ENCODE results near the gene SCARF2. TPM values are rescaled to one million over a fixed set of nuclear protein-coding genes. Genes with fewer than 3 reads are reported as not detected.
A peak's percentile ranks its signal among the peaks of the same experiment; 100 is the strongest.
"Not testable (repeated sequence)": the region's sequence is repeated elsewhere in the genome, so short reads cannot be mapped to it uniquely, and the experiment has no call there.

SCARF2 gene
- total RNA-seq, 1 experiment from 2014 or later, result 1.4 TPM

- H3K36me3 ChIP-seq (ENCODE audit: insufficient read depth, low read length, poor library complexity, severe bottlenecking), result no peaks in the 10 kb centered on the region
- H3K27ac ChIP-seq (ENCODE audit: low read depth, low read length, poor library complexity, severe bottlenecking), result no peak overlapping the region
- no peaks in the 10 kb centered on the region for H3K9me3 ChIP-seq (ENCODE audit: low read depth, low read length, poor library complexity, severe bottlenecking)
- TF ChIP-seq, protein P1, sequence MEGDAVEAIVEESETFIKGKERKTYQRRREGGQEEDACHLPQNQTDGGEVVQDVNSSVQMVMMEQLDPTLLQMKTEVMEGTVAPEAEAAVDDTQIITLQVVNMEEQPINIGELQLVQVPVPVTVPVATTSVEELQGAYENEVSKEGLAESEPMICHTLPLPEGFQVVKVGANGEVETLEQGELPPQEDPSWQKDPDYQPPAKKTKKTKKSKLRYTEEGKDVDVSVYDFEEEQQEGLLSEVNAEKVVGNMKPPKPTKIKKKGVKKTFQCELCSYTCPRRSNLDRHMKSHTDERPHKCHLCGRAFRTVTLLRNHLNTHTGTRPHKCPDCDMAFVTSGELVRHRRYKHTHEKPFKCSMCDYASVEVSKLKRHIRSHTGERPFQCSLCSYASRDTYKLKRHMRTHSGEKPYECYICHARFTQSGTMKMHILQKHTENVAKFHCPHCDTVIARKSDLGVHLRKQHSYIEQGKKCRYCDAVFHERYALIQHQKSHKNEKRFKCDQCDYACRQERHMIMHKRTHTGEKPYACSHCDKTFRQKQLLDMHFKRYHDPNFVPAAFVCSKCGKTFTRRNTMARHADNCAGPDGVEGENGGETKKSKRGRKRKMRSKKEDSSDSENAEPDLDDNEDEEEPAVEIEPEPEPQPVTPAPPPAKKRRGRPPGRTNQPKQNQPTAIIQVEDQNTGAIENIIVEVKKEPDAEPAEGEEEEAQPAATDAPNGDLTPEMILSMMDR (conservative IDR thresholded peaks at IDR 0.05; ENCODE audit: low read depth, low read length), result peak; percentile 94
- TF ChIP-seq EZH2 (IDR thresholded peaks at IDR 0.05; ENCODE audit: borderline replicate concordance, low read depth, low read length, poor library complexity, severe bottlenecking), result no peak
- H3K4me3 ChIP-seq (ENCODE audit: low read depth, low read length, poor library complexity, severe bottlenecking), result peak overlapping the region; percentile 52
- H3K27me3 ChIP-seq (replicated peaks; ENCODE audit: insufficient read depth, low read depth, low read length, poor library complexity), result no peaks in the 10 kb centered on the region
- ChIA-PET CTCF (interaction anchor here (0.6 to 1.6 kb wide), 20 partner anchors 9 to 1572 kb away, joined by 3 to 36 read pairs (median 6); partner anchors contain the start of gene KLHL22), POLR2A (ENCODE audit: low non-redundant PET) (interaction anchor here (0.6 to 0.7 kb wide), 2 partner anchors 99 to 155 kb away, joined by 3 to 24 read pairs; partner anchors contain the start of gene DGCR6L)
- DNase-seq (ENCODE audit: low spot score), result peak; percentile 81
- intact Hi-C loops (cut with micrococcal nuclease; ENCODE audit: unreplicated experiment), result loop anchor here (2.0 to 10.0 kb wide), 3 partner anchors 39 to 279 kb away; no protein-coding TSS in a partner anchor
- H3K4me1 ChIP-seq (ENCODE audit: insufficient read depth, low read length, poor library complexity, severe bottlenecking), result no peaks in the 10 kb centered on the region
- BruUV-seq (replicated peaks), result no TSS peak
These were observed 19.3 kb downstream of the SCARF2 start for GRCh38 chr22:20418211-20418788.

DNA sequence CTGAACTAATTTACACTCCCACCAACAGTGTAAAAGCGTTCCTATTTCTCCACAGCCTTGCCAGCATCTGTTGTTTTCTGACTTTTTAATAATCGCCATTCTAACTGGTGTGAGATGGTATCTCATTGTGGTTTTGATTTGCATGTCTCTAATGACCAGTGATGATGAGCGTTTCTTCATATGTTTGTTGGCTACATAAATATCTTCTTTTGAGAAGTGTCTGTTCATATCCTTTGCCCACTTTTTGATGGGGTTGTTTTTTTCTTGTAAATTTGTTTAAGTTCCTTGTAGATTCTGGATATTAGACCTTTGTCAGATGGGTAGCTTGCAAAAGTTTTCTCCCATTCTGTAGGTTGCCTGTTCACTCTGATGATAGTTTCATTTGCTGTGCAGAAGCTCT, 21.9 kb downstream of the SCARF2 start:
- CTCF ChIA-PET; BruUV-seq (replicated peaks): not testable (repeated sequence)
- intact Hi-C loops (cut with micrococcal nuclease; ENCODE audit: unreplicated experiment), result loop anchor here (5.0 to 10.0 kb wide), 2 partner anchors 149 to 282 kb away; no protein-coding TSS in a partner anchor

GRCh38 chr22:20415241-20415640, 22.4 kb downstream of the SCARF2 start:
- H3K4me3 ChIP-seq (ENCODE audit: low read depth, low read length, poor library complexity, severe bottlenecking); H3K27me3 ChIP-seq (replicated peaks; ENCODE audit: insufficient read depth, low read depth, low read length, poor library complexity); H3K9me3 ChIP-seq (ENCODE audit: low read depth, low read length, poor library complexity, severe bottlenecking); BruUV-seq (replicated peaks); H3K27ac ChIP-seq (ENCODE audit: low read depth, low read length, poor library complexity, severe bottlenecking); POLR2A ChIA-PET (ENCODE audit: low non-redundant PET); H3K36me3 ChIP-seq (ENCODE audit: insufficient read depth, low read length, poor library complexity, severe bottlenecking); CTCF ChIA-PET; DNase-seq (ENCODE audit: low spot score); H3K4me1 ChIP-seq (ENCODE audit: insufficient read depth, low read length, poor library complexity, severe bottlenecking): not testable (repeated sequence)
- intact Hi-C loops (cut with micrococcal nuclease; ENCODE audit: unreplicated experiment), result loop anchor here (5.0 to 10.0 kb wide), 2 partner anchors 150 to 282 kb away; no protein-coding TSS in a partner anchor

More for the DNA sequence above, 21.9 kb downstream of the SCARF2 start:
- POLR2A ChIA-PET (ENCODE audit: low non-redundant PET); H3K36me3 ChIP-seq (ENCODE audit: insufficient read depth, low read length, poor library complexity, severe bottlenecking); H3K4me1 ChIP-seq (ENCODE audit: insufficient read depth, low read length, poor library complexity, severe bottlenecking); H3K4me3 ChIP-seq (ENCODE audit: low read depth, low read length, poor library complexity, severe bottlenecking); H3K27me3 ChIP-seq (replicated peaks; ENCODE audit: insufficient read depth, low read depth, low read length, poor library complexity); H3K9me3 ChIP-seq (ENCODE audit: low read depth, low read length, poor library complexity, severe bottlenecking); DNase-seq (ENCODE audit: low spot score); H3K27ac ChIP-seq (ENCODE audit: low read depth, low read length, poor library complexity, severe bottlenecking): not testable (repeated sequence)

- POLR2A ChIA-PET (ENCODE audit: low non-redundant PET), result no interaction called here
- no peak for DNase-seq (ENCODE audit: low spot score)
- no peaks in the 10 kb centered on the region for H3K27me3 ChIP-seq (replicated peaks; ENCODE audit: insufficient read depth, low read depth, low read length, poor library complexity)
- CTCF ChIA-PET, result no interaction called here
- TF ChIP-seq EZH2 (IDR thresholded peaks at IDR 0.05; ENCODE audit: borderline replicate concordance, low read depth, low read length, poor library complexity, severe bottlenecking), result no peak
- TF ChIP-seq, protein P1 (conservative IDR thresholded peaks at IDR 0.05; ENCODE audit: low read depth, low read length), result no peak
- no peaks in the 10 kb centered on the region for H3K36me3 ChIP-seq (ENCODE audit: insufficient read depth, low read length, poor library complexity, severe bottlenecking)
- no peak overlapping the region for H3K4me3 ChIP-seq (ENCODE audit: low read depth, low read length, poor library complexity, severe bottlenecking)
- H3K4me1 ChIP-seq (ENCODE audit: insufficient read depth, low read length, poor library complexity, severe bottlenecking), result no peaks in the 10 kb centered on the region
- BruUV-seq (replicated peaks), result no TSS peak
- no peaks in the 10 kb centered on the region for H3K9me3 ChIP-seq (ENCODE audit: low read depth, low read length, poor library complexity, severe bottlenecking)
- intact Hi-C loops (cut with micrococcal nuclease; ENCODE audit: unreplicated experiment), result loop anchor here (10.0 kb wide), 1 partner anchor 150 kb away; no protein-coding TSS in a partner anchor
- H3K27ac ChIP-seq (ENCODE audit: low read depth, low read length, poor library complexity, severe bottlenecking), result no peak overlapping the region
These were observed 23.2 kb downstream of the SCARF2 start for GRCh38 chr22:20414450-20414849.
